ENCODE results near the gene ADAM12.

The ADAM12 gene

DNA sequence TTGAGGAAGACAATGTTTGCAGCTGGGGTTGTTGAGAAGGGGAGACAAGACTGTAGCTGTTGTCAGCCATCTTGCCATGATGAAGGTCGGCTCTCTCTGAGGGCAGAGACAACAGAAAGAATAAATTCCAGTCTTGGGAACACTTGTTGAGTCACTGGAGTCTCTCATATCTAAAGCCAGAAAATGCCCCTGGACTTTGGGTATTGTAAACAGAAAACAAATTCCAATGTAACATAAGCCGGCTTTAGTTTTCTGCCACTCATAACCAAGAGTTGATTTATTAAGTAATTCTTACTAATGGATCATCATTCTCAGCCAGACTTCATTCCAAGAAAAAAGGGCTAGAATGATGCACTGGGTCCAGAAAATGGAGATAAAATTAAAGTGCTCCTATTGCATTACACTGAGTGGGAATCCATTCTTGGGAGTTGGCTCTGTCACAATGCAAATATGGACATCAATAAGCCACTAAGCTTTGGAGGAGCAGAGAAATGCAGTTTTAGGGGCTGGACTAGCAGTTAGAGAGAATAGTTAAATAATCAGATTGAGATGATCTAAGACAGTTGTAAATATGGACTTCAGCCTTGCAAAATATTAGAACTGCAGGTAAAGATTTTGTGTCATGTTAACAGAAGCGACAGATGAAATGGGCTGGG, 78.9 kb downstream of the ADAM12 start:
- no peak for DNase-seq

DNA sequence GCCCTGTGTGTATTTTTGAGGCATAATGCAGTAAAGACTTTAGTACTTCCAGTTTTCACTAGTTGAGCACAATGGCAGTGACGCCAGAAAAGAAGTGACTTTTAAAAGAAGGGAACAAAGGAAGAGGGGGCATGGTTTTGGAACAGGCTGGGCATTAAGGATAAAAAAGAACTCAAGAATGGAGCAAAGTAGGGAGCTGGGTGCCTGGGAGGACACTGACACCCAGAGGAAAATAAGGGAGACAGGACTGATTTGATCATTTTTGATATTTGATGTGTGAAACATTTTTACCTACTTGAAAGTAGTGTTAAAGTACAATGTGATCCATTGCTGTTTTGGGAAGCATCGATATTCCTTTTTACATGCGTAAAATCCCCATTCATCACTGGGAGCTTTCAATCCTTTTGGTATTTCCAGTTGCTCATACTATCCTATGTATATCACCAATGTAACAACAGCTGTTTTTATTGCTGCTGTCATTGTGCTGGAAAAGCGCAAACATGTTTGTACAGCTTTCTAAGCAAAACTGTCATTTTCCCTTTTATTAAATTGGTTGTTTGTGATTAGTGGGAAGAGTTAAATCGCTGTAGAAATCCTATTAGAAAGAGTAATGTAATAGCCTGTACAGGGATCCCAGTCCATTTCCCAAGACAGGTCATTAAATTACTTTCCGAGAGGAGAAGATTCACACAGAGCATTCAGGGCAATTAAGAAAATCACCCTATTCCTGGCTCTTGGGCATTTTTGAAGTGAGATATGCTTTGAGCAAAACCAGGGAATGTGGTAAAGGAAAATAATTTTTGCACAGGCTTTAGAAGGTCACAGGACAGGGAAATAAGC, 85.2 kb downstream of the ADAM12 start:
- no peak for DNase-seq

DNA sequence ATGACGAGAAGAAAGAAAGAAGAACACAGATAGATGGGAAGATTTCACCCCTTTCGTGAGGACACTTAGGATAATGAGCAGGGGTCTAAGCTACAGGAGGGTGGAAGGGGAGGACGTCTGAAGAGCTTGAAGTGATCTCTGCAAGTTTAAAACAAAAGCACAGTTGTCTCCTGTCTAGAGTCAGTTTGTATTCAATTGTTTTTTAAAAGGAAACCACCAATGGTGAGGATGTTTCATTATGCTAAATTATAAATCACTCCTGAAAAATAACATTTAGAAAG, 85.9 kb downstream of the ADAM12 start:
- no peak for DNase-seq

DNA sequence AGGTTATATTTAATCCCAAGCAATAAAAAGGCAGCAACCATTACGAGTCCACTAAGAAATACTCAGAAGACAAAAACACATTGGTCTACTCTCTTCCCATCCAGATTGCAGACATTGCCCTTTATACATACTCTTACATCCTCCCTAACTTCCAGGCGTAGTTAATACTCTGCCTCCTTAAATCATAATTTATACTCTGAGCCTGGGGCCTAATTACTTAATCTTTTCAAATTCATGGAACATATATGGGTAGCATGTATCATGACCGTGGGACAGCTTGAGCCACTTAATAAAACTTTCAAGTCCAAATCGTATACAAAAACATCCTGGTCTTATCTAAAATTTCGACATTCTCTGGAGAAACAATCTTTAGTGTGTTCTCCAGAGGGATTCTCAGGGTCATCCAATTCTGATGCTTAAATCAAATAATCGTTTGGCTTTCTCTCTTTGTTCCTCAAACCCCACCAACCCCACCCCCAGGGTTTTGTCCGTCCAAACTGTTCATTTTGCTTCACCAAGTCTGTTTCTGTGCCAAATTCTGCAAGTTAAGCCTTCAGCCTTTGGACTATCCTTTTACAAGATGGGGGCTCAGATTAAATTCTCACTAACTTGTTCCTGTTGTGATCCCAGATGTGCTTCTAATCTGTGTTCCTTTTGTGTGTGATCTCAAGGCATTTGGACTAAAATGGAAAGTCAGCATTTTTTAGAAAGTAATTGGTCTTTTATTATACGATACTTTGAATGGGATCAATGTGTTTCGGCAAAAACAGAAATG, 86.4 kb downstream of the ADAM12 start:
- DNase-seq = no peak

DNA sequence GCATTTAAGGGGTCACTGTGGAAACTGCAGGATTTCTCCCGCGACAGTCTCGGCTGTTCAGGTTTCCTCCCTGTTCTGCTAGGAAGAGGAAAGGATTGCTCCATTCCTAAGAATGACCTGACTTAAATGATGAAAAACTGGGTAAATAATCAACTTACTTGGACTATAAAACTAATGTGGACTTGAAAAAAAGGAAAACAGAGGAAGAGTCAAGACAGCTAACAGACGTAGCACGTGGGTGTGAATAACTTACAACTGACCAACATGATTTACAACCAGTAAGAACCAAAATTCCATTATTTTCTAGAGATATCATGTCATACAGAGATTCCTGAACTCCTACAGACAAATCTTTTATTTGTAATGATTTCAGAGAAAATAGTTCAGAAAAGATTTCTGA, 93.8 kb downstream of the ADAM12 start:
- no peak for DNase-seq

DNA sequence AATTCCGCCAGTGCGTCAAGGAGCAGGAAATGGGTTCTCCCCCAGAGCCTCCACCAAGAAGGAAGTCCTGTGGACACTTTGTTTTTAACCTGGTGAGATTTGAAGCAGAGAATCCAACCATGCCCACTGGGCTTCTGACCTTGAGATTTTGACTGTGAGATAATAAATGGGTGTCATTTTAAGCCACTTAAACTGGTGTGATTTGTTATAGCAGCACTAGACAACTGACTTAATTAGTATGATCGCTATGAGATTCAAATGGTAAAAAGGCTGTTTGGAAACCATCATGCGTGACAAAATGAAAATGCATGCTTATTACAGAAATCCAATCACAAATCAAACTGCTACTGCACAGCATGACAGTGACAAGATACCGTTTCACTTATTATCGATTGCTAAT, 98.0 kb downstream of the ADAM12 start:
- no peak for DNase-seq

DNA sequence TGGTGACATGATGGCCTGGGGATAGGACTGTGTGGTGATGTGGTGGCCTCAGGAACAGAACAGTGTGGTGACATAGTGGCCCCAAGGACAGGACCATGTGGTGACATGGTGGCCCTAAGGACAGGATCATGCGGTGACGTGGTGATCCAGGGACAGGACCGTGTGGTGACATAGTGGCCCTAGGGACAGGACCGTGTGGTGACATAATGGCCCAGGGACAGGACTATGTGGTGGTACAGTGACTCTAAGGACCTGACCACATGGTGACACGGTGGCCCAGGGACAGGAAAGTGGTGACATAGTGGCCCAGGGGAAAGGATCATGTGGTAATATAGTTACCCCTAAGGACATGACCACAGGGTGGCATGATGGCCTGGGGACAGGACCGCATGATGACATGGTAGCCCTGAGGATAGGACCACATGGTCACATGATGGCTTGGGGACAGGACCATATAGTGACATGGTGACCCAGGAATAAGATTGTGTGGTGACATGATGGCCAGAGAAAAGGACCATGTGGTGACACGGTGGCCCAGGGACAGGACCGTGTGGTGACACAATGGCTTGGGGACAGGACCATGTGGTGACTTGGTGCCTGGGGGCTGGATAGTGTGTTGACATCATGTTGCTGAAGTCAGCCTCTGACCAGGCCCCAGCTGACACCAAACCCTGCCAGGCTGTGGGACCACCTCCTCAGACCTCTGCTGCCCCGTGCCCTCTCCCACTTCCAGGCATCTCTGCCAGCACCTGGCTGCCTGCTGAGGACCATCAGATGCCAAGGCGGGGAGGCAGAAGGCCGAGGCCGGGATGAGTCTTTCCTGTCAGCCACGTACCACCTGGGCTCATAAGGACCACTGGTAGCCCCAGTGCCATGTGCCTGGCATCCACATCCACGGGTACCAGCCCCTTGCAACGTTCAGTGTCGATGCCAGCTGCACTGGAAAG, 99.5 kb downstream of the ADAM12 start:
- no peak for DNase-seq

DNA sequence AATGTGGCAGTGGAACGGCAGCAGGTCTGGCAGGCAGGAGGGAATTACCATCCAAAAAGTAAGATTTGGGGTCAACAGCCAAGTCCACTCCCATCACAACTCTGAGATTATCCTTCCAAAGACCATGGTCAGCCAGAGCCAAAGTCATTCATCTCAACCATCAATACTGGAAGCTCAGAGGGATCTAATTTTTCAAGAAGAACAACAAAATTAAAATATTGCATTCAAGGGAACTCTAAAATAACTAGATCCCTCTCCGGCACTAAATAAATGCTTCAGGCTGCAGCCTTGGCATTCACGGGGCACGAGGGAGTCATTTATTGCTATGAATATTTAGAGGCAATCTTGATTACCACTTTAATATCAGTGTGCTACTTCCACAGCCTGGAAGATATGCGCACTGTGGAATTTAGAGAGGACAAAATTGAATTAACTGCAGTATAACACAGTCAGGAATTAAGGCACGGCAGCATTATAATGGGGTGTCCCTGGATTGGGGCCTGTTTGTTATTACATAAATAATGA, 102.0 kb downstream of the ADAM12 start:
- DNase-seq = no peak

DNA sequence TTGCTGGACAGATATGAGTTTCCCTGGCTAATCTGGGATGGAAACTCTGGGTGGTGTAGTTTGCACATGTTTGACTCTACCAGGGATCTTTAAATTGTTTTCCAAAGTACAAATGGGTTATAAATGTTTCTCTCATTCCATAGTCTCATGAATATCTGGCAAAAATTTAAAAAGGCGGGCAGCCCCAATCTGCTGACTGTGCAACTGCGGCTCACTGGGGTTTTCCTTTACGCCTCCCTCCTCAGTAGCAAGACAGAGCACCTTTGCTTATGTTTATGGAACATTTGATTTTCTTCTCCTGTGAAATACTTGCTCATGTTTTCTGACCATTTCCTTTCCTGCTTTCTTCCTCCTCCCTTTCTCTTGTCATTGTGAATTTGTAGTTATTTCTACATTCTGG, 105.0 kb downstream of the ADAM12 start:
- no peak for DNase-seq

DNA sequence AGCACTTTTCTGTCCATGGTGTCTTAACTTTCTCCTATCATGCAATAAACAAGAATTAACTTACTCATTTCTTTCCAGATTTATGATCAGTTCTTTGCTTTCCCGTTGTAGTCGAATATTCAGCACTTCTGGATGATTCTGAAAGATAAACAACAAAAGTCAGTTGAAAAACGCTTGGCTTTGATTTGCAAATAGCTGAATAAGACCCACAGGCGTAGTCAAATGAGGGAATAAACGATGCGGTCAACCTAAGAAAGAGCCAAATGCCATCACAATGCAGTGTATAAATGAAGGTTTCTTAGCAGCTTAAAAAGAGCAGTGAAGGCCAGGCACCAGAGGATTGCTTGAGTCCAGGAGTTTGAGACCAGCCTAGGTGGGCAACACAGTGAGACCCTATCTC, 109.4 kb downstream of the ADAM12 start:
- DNase-seq = no peak

DNA sequence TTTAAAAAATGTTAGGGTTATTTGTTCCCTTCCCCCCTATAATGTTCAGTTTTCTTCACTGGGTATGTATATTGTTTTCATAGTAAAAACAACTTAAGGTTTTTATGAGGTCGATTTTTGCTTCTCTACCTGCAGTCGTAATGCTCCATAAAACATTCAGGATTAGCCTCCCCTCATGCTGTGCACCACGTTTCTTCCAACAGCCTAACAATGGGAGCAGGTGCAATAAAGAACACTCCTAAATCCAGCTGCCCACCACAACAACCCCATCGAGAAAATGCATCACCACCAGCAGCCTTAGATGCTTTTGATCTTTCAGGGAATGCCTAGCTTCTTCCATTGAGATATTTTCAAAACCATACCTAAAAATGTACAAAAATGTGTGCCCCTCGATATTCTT, 111.1 kb downstream of the ADAM12 start:
- no peak for DNase-seq

DNA sequence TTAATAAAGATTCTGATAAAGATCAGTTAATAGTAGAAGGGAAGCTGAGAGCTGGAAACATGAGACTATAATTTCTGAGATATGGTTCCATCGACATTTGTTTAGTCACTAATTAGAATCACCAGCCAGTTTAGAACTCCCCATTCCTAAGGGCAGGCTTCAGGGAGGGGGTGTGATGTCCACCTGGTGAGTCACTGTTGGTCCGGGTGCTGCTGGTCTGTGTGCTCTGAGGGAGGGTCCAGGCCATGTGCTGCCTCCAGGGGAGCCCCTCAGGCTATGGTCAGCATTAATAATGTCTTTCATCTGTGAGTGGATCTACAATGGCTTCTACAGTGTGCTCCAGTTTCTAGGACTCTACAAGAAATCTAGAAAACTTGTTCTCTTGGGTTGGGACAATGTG, 115.8 kb downstream of the ADAM12 start:
- DNase-seq = no peak

DNA sequence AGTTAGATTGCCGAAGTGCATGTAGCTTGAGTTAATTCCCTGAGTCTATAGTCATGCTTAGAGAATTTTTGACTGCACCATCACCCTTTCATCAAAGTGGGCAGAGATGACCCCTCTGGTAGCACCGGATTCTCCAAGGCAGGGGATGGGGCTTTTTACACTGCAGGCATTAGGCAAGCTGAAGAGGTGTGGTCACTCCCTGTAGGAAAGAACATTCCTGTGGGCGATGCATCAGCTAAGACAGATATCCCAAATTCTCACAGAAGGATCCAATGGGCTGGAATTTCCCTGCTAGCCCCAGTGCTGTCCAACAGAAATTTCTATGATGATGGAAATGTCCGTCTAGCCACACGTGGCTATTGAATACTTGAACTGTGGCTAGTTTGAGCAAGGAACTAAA, 118.2 kb downstream of the ADAM12 start:
- no peak for DNase-seq

DNA sequence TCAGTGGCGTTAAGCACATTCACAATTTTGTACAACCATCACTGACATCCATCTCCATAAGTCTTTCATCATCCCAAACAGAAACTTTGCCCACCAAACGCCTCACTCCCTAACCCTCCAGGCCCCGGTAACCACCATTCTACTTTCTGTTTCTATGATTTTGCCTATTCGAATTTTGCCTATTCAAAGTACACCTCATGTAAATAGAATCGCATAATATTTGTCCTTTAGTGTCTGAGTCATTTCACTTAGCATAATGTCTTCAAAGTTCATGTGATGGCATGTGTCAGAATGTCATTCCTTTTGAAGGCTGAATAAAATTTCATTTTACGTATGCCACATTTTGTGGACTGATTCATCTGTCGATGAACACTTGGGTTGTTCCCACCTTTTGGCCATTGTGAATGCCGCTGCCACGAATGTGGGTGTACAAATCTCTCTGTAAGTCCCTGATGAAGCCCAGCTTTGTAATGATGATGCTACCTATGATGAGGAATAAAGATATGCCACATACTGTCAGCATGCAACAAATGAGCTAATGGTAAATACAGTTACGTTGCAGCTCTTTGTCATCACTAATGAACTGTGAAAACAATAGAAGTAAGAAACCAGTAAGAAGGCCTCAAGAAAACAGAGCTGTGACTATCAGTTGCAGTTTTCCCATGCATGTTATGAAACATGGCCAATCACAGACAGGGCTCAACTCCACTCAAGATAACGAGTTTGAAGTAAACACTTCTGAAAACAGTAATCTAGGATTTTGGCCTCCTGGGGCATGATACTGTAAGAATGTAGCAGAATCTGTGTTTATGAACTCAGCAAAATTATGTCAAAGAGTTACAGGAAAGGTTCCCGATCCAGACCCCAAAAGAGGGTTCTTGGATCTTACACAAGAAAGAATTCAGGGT, 120.0 kb downstream of the ADAM12 start:
- DNase-seq = no peak

DNA sequence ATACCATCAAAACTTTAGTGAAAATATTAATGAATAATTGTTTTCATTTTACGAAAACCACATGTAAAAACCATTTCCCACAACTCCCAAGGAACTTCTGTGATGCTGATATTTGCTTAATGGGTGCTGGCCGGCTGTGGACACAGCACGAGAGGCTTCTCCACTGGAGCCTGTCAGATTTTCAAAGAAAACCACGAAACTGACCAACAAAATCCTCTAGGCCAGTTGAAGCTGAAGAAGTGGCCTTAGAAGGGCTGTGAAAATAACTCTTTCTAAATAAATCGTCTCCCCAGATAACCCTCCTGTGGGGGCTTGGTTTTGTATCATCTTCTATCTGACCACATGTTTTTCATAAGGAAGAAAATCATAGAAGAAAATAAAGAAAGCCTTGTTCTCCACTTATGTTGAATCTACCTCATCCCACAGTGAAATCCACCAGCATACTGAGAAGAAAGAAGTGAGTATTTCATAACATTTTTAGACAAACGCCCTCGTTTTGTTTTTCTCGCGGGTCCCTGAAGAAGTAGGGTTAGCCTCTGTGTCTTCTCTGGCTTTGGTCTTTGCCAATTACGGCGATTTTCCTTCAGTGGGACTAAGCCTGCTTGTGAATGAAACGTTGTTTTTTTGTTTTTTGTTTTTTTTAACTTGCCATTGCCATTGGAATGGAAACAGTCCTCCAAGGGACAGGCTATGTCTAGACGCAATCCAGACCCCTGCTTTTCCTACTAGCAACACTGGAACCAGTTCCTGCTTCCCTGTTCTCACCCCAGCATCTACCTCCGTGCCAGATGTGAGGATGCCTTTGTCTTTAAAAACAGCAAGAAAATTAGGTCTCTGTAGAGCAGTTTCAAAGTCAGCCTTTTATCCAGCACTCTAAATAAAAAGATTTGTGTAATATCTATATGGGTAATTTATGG, 123.9 kb downstream of the ADAM12 start:
- no peak for DNase-seq

DNA sequence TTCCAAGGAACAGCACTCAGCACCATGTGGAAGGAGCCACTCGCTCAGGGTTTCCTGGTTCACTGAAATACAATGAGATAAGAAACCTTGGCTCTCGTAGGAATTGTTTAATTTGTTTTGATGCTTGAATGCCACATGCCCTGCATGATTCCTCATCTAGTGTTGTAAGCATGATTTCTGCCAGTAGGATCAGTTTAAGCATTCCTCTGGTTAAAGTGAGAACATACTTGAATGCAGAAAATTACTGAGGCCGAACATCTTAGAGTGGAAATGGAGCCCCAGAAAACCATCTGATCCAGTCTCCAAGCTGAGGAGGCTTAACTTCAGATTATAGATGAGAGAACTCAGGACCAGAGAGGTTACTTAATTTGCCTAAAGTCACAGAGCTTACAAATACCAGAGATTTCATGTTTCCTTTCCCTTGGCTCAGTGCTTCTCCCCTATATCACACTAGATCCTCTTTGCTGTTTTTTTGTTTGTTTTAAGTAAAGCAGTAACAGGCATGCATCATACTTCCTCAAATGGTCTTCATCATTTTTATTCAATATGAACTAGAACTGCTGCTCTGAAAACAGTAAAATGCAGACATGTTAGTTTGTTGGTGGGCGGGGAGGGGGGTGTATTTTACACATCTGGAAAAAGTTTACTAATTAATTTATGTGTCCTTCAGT, 125.1 kb downstream of the ADAM12 start:
- no peak for DNase-seq

DNA sequence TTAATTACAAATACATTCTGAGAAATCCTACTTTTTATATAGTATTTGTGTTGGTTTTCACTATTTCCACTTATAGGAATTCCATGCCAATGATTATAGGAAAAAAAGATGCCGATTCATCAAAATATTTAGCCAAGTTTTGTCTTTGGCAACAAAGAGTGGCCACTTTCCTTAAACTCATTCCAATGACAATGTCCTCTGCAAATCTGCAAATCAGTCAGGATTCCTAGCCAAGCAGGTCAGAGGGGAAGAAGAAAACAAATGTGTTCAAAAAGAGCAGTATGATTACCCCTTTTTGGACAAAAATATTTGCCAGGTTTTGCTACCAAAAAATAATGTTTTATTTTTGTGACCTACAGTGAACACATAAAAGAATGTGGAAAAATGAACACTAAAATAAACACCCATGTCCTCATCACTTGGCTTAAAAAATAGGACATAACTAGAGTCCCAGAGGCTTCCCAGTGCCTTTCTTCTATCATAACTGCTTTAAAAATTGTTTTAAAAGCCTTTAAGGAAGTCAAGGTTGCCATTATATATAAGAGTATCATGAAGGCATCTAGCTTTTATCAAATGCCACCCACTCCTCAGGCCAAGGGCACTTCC, 125.9 kb downstream of the ADAM12 start:
- DNase-seq = no peak

DNA sequence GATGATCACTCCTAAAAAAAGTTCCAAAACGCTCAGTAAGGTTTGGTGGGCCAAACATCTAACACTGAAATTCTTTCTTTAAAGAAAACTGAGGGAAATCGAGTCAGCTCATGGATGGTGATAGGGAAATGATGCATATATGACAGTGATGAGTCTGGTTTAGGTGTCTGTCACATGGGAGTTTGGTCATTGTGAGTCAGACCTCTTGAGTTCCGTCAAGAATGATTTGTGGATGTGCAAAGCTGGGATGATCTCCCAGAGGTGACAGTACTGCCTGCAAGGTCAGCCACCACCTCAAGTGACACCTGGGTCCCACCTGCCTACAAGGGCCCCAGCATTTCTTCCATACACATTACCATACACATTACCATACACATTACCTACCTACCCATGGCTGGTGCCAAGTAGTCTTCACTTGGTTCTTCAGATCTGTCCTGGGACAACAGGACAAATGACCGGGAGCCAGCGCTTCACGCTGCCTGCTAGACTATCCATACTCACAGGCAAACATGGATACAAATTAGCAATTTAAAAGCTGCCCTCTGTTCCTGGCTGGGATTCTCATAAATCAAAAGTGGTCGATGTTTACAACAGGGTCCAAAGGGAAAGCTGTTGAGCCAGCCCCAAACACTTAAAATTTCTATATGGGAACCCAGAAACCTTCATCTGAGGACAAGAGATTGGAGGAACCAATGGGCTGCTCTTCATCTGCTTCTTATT, 128.4 kb downstream of the ADAM12 start:
- DNase-seq = no peak

DNA sequence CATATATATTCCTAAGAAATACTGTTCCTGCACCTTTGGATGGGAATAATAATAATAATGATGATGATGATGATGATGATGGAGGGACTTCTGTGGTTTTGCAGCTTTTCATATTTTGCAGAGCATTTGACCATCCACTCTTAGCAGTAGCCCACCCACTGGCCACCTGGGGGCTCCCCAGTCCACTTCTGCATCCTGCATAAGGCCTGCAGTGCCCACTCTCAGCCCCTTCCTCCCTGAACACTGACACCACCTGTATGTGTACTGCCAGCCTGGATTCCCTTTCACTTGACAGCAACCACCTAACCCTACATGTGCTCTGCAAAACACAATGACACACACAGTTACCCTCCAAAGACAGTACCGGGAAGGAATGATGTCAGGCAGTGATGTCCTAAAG, 131.4 kb downstream of the ADAM12 start:
- DNase-seq = no peak
